GM19328 (cell line): ENCODE results near the gene CERCAM.

Source experiments
- ATAC-seq: cut with Tn5 transposase; IDR thresholded peaks from one replicate; pipeline ENCODE4 v1.9.1; 2021; ENCODE audit warnings: mild to moderate bottlenecking, moderate library complexity; ENCODE audit not compliant: unreplicated experiment

The CERCAM gene

GRCh38 chr9:128420651-128421481 is at the start of gene CERCAM:
CERCAM (plus strand) TSS chr9:128420857; CDS start chr9:128420878, 21 bp downstream.
- peak; percentile 65 for ATAC-seq

- ATAC-seq, result no peak
Observed at GRCh38 chr9:128371630-128372117, 49.0 kb upstream of the CERCAM start.

- no peak for ATAC-seq
Observed at GRCh38 chr9:128372188-128372641, 48.4 kb upstream of the CERCAM start.

- ATAC-seq, result no peak
Observed at GRCh38 chr9:128372784-128373183, 47.9 kb upstream of the CERCAM start.

GRCh38 chr9:128374221-128374675 is 46.4 kb upstream of the CERCAM start:
- ATAC-seq, result no peak

- no peak for ATAC-seq
Observed at GRCh38 chr9:128375865-128376264, 44.8 kb upstream of the CERCAM start.

- no peak for ATAC-seq
Observed at GRCh38 chr9:128382261-128382660, 38.4 kb upstream of the CERCAM start.

- ATAC-seq, result no peak
Observed at GRCh38 chr9:128383007-128383753, 37.5 kb upstream of the CERCAM start.

GRCh38 chr9:128383791-128384190 is 36.9 kb upstream of the CERCAM start:
- ATAC-seq, result no peak

- ATAC-seq, result no peak
Observed at GRCh38 chr9:128384801-128385495, 35.7 kb upstream of the CERCAM start.

- ATAC-seq, result no peak
Observed at GRCh38 chr9:128385496-128386460, 34.9 kb upstream of the CERCAM start.

GRCh38 chr9:128388150-128388549 is 32.5 kb upstream of the CERCAM start:
- ATAC-seq, result no peak

- no peak for ATAC-seq
Observed at GRCh38 chr9:128389395-128390149, 31.1 kb upstream of the CERCAM start.

- ATAC-seq, result no peak
Observed at GRCh38 chr9:128390150-128390812, 30.4 kb upstream of the CERCAM start.

GRCh38 chr9:128390813-128391711 is 29.6 kb upstream of the CERCAM start:
- no peak for ATAC-seq

GRCh38 chr9:128391956-128392301 is 28.7 kb upstream of the CERCAM start:
- ATAC-seq, result no peak

- no peak for ATAC-seq
Observed at GRCh38 chr9:128392302-128393144, 28.1 kb upstream of the CERCAM start.
